Heart left ventricle (tissue), 13 donors: Measurements from ENCODE around the gene TRAM2.

ENCODE experiments used
- POLR2A ChIP-seq, 2 donors: fragments of 450-650 bp; IDR thresholded peaks; one replicate each; pipeline ENCODE4 v1.6.1; 2017; ENCODE audit warnings: antibody characterized with exemption in 2 of 2, mild to moderate bottlenecking in 2 of 2, moderate library complexity in 2 of 2
- TF ChIP-seq, protein P1 (sequence below), 12 donors: fragments of 200-600 bp; sonication (generic) in 4 of 12; IDR thresholded peaks; one replicate each; pipeline versions ENCODE4 v1.5.0 to v1.8.0; 2018 to 2022; ENCODE audit warnings: antibody characterized with exemption in 12 of 12, mild to moderate bottlenecking in 5 of 12
- donor health status: ischemic (EF 13 %, LVEDD 7.1; RV severe dilation, severe dysfunction).
- donor health status: DM: no; HTN: yes; CAD: no.
- donor health status: DM: no; HTN: no; CAD: no.
- donor health status: ischemic (EF 25% LVEDD 6.9; RV normal size, moderate dysfunction).
- donor health status: ischemic (EF 25% LVEDD 5.7; RV mildly dilated, moderate dysfunction).
- donor health status: ischemic (EF 35%, LVEDD 5.7; RV mildly dilated, moderate dysfunction).
- donor health status: nonischemic (EF 11% LVEDD 7.7; RV severe dilation, severe dysfunction).
- donor health status: DM: yes; HTN: yes; CAD: no.
- donor health status: PGD.
- donor health status: ischemic (EF 29% LVEDD 5.4; RV normal size, mild dysfunction).
- donor health status: nonischemic (EF 23%, LVEDD 6.1; RV moderate dilation, normal function).

DNA sequence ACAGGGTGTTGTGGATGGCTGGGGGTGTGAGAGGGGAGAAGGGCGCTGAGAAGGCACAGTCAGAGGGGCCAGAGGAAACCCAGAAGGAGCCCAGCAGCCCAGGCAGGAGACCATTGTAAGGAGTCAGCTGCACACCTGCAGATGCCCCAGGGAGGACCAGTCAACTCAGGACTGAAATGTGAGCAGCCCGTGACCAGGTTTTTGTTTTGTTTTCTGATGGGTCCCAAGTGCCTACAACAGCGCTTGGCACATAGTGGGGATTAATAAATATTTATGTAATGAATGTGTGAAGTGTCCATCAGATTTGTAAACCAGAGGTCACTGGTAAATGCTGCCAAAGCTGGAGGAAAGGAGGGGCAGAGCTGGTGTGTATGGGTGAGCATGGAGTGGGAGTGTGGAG lies 30.2 kb downstream of the TRAM2 start:
- TF ChIP-seq, protein P1, sequence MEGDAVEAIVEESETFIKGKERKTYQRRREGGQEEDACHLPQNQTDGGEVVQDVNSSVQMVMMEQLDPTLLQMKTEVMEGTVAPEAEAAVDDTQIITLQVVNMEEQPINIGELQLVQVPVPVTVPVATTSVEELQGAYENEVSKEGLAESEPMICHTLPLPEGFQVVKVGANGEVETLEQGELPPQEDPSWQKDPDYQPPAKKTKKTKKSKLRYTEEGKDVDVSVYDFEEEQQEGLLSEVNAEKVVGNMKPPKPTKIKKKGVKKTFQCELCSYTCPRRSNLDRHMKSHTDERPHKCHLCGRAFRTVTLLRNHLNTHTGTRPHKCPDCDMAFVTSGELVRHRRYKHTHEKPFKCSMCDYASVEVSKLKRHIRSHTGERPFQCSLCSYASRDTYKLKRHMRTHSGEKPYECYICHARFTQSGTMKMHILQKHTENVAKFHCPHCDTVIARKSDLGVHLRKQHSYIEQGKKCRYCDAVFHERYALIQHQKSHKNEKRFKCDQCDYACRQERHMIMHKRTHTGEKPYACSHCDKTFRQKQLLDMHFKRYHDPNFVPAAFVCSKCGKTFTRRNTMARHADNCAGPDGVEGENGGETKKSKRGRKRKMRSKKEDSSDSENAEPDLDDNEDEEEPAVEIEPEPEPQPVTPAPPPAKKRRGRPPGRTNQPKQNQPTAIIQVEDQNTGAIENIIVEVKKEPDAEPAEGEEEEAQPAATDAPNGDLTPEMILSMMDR (IDR thresholded peaks at IDR 0.05) = no peak
- no peak for TF ChIP-seq POLR2A (IDR thresholded peaks at IDR 0.05)
